GM18499 (cell line): ENCODE results near the gene C22orf23.

Experiments
- ATAC-seq: cut with Tn5 transposase; IDR thresholded peaks from one replicate; pipeline ENCODE4 v1.9.1; 2021; ENCODE audit warnings: moderate number of reproducible peaks; ENCODE audit not compliant: insufficient read depth, unreplicated experiment

Gene C22orf23

GRCh38 chr22:37906364-37907008 lies 46.9 kb downstream of the C22orf23 start:
- no peak for ATAC-seq

GRCh38 chr22:37905534-37906363 lies 47.7 kb downstream of the C22orf23 start, which contains the start of gene MICALL1:
Gene MICALL1, plus strand, starts transcription at chr22:37906297. Its CDS starts 126 bp downstream, at chr22:37906423.
- no peak for ATAC-seq

GRCh38 chr22:37904572-37905533 lies 48.5 kb downstream of the C22orf23 start:
- no peak for ATAC-seq

- no peak for ATAC-seq
Measured at GRCh38 chr22:37898441-37899181, 54.8 kb downstream of the C22orf23 start.

- no peak for ATAC-seq
Measured at GRCh38 chr22:37897807-37898206, 55.6 kb downstream of the C22orf23 start.

GRCh38 chr22:37896939-37897338 lies 56.5 kb downstream of the C22orf23 start:
- no peak for ATAC-seq

- no peak for ATAC-seq
Measured at GRCh38 chr22:37896181-37896592, 57.2 kb downstream of the C22orf23 start.

- ATAC-seq: no peak
Measured at GRCh38 chr22:37894939-37895670, 58.3 kb downstream of the C22orf23 start.

GRCh38 chr22:37893583-37893983 lies 59.8 kb downstream of the C22orf23 start:
- no peak for ATAC-seq
